Stimulated activated CD8-positive, alpha-beta memory T cell treated with anti-CD3 and anti-CD28 coated beads, Interleukin-12 subunit alpha, Interleukin-12 subunit beta, amount 100 ng/mL, for 1 hour (primary cell): ENCODE measurements around the gene DMRTB1.

Experiments
- DNase-seq: peaks from one replicate; pipeline ENCODE4 v3.0.0-alpha.2; 2020; ENCODE audit warnings: low read depth

Gene DMRTB1

GRCh38 chr1:53463961-53464899 is 5.0 kb downstream of the DMRTB1 start:
- DNase-seq: no peak

- DNase-seq: no peak
These were observed 6.1 kb downstream of the DMRTB1 start for GRCh38 chr1:53465023-53465957.

GRCh38 chr1:53467391-53467790 is 8.2 kb downstream of the DMRTB1 start:
- DNase-seq: no peak

- DNase-seq: no peak
These were observed 9.2 kb downstream of the DMRTB1 start for GRCh38 chr1:53468374-53468773.

GRCh38 chr1:53469373-53469772 is 10.2 kb downstream of the DMRTB1 start:
- DNase-seq: no peak

GRCh38 chr1:53470155-53470554 is 11.0 kb downstream of the DMRTB1 start:
- DNase-seq: no peak

- no peak for DNase-seq
These were observed 11.4 kb downstream of the DMRTB1 start for GRCh38 chr1:53470584-53470983.

GRCh38 chr1:53471000-53471399 is 11.8 kb downstream of the DMRTB1 start:
- no peak for DNase-seq

GRCh38 chr1:53473463-53473862 is 14.3 kb downstream of the DMRTB1 start:
- no peak for DNase-seq

- DNase-seq: no peak
These were observed 16.5 kb downstream of the DMRTB1 start for GRCh38 chr1:53475664-53476063.

GRCh38 chr1:53476579-53476978 is 17.4 kb downstream of the DMRTB1 start:
- DNase-seq: no peak

GRCh38 chr1:53477651-53478501 is 18.7 kb downstream of the DMRTB1 start:
- DNase-seq: no peak

GRCh38 chr1:53478502-53478818 is 19.3 kb downstream of the DMRTB1 start:
- no peak for DNase-seq

- no peak for DNase-seq
These were observed 21.5 kb downstream of the DMRTB1 start for GRCh38 chr1:53480678-53481077.

- no peak for DNase-seq
These were observed 22.3 kb downstream of the DMRTB1 start for GRCh38 chr1:53481456-53481855.

GRCh38 chr1:53482441-53483153 is 23.4 kb downstream of the DMRTB1 start:
- DNase-seq: no peak

- no peak for DNase-seq
These were observed 24.0 kb downstream of the DMRTB1 start for GRCh38 chr1:53483170-53483569.

GRCh38 chr1:53483656-53484055 is 24.5 kb downstream of the DMRTB1 start:
- DNase-seq: no peak

- DNase-seq: no peak
These were observed 25.7 kb downstream of the DMRTB1 start for GRCh38 chr1:53484705-53485477.
